Esophagus muscularis mucosa (tissue), 4 donors: ENCODE results near the gene ACAT2. TPM values are rescaled to one million over a fixed set of nuclear protein-coding genes. Genes with fewer than 3 reads are reported as not detected.

Source experiments
- DNase-seq: peaks from one replicate; pipeline ENCODE4 v3.0.0-alpha.2; 2017; ENCODE audit errors: extremely low spot score
- H3K27ac ChIP-seq, 4 donors: fragments of 200-600 bp; sonication (generic); replicated peaks in 1 of 4; 1 replicate in 3 of 4; 2 replicates in 1 of 4; pipeline ENCODE4 v1.5.1; 2016 to 2019; ENCODE audit warnings: mild to moderate bottlenecking in 1 of 4
- H3K27me3 ChIP-seq, 4 donors: fragments of 200-600 bp; sonication (generic); one replicate each; pipeline versions ENCODE4 v1.5.1 to v1.6.0; 2016 to 2019
- H3K36me3 ChIP-seq, 4 donors: fragments of 200-600 bp; sonication (generic); one replicate each; pipeline ENCODE4 v1.5.1; 2016 to 2019
- H3K4me1 ChIP-seq, 4 donors: fragments of 200-600 bp; sonication (generic); one replicate each; pipeline ENCODE4 v1.5.1; 2016 to 2019
- H3K4me3 ChIP-seq, 4 donors: fragments of 200-600 bp; sonication (generic); 1 replicate in 2 of 4; 2 replicates in 2 of 4; pipeline ENCODE4 v1.5.1; 2016 to 2019; ENCODE audit warnings: mild to moderate bottlenecking in 4 of 4, moderate library complexity in 1 of 4
- H3K9me3 ChIP-seq, 4 donors: fragments of 200-600 bp; sonication (generic); 1 replicate in 3 of 4; 2 replicates in 1 of 4; pipeline ENCODE4 v1.5.1; 2016 to 2019
- EP300 ChIP-seq: sonication (generic); formaldehyde crosslinking; IDR thresholded peaks from one replicate; pipeline ENCODE4 v1.6.1; 2017; ENCODE audit warnings: antibody characterized with exemption
- POLR2A ChIP-seq: fragments of 450-650 bp; IDR thresholded peaks from one replicate; pipeline ENCODE4 v1.6.1; 2017; ENCODE audit warnings: antibody characterized with exemption, moderate library complexity, mild to moderate bottlenecking, low read depth
- POLR2AphosphoS5 ChIP-seq, 2 donors: sonication (generic); formaldehyde crosslinking; IDR thresholded peaks; one replicate each; pipeline ENCODE4 v1.6.1; 2017; ENCODE audit warnings: antibody characterized with exemption in 2 of 2
- WGBS: methylation state at CpG from one replicate; pipeline ENCODE4 v1.1.5; 2018; 5-methylcytosine and 5-hydroxymethylcytosine counted together
- intact Hi-C: fragments of 100-400 bp; cut with DNase I; formaldehyde crosslinking; loops from one replicate; pipeline ENCODE4 v1.15.1; 2023
- total RNA-seq, 4 donors: library from RNA; depleted of rRNA; stranded (reverse); fragments of >200 nt; gene quantifications; one replicate each; pipeline versions ENCODE4 v1.1.0 to v1.2.1, GENCODE V29; 2016
- TF ChIP-seq, protein P1 (sequence below), 3 experiments: fragments of 200-600 bp in 2 of 3; fragments of 450-650 bp in 1 of 3; sonication (generic) in 2 of 3; IDR thresholded peaks; one replicate each; pipeline ENCODE4 v1.5.1; 2017 to 2019; ENCODE audit warnings: antibody characterized with exemption in 3 of 3, mild to moderate bottlenecking in 2 of 3, moderate library complexity in 1 of 3

The ACAT2 gene
- total RNA-seq, 4 donors from 2014 or later = 4.7 to 9.1 (median 6.9) TPM

DNA sequence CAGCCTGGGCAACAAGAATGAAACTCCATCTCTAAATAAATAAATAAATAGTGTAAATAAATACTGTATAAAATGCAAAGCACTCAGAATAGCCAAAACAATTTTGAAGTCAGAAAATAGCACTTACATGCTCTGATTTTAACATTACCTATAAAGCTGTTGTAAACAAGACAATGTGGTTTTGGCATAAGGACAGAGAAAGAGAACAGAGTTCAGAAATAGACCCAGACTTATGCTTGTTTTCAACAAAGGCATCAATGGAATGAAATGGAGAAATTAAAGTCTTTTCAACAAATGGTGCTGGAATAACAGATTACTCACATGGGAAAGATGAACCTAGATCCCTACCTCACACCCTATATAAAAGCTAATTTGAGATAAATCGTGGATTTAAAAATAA, 10.4 kb downstream of the ACAT2 start:
- Histone ChIP-seq H3K27me3 (no peaks in the 10 kb centered on the region), H3K27ac (no peak overlapping the region), H3K4me1 (no peaks in the 10 kb centered on the region), H3K9me3 (no peaks in the 10 kb centered on the region), H3K36me3 (peaks cover 0 to 55% (median 18%) of the 10 kb centered on the region in 4 donors), H3K4me3 (no peak overlapping the region)
- intact Hi-C loops = no loop called here
- 45% methylated on average over 1 of the region's 1 CpG for WGBS
- TF ChIP-seq POLR2AphosphoS5 (IDR thresholded peaks at IDR 0.05) (no peak), EP300 (no peak), POLR2A (no peak)
- TF ChIP-seq, protein P1, sequence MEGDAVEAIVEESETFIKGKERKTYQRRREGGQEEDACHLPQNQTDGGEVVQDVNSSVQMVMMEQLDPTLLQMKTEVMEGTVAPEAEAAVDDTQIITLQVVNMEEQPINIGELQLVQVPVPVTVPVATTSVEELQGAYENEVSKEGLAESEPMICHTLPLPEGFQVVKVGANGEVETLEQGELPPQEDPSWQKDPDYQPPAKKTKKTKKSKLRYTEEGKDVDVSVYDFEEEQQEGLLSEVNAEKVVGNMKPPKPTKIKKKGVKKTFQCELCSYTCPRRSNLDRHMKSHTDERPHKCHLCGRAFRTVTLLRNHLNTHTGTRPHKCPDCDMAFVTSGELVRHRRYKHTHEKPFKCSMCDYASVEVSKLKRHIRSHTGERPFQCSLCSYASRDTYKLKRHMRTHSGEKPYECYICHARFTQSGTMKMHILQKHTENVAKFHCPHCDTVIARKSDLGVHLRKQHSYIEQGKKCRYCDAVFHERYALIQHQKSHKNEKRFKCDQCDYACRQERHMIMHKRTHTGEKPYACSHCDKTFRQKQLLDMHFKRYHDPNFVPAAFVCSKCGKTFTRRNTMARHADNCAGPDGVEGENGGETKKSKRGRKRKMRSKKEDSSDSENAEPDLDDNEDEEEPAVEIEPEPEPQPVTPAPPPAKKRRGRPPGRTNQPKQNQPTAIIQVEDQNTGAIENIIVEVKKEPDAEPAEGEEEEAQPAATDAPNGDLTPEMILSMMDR (IDR thresholded peaks at IDR 0.05) = no peak
- no peak for DNase-seq

DNA sequence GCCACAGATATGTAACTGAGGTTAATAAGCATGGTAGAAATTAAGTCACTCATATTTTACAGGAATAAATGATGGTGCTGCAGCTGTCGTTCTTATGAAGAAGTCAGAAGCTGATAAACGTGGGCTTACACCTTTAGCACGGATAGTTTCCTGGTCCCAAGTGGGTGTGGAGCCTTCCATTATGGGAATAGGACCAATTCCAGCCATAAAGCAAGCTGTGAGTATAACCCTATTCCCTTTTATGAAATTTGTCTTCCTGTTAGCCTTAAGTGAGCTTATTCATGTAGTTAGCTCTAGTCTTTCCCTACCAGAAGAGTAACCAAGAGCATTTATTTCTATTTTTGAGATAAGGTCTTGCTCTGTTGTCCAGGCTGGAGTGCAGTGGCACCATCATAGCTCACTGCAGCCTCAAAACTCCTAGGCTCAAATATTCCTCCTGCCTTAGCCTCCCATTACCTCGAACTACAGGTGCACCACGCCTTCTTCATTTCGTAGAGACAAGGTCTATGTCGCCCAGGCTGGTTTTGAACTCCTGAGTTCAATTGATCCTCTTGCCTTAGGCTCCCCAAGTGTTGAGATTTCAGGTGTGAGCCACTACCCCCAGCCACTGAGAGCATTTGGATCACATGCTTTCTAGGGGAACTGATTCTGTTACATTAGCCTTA, 15.5 kb downstream of the ACAT2 start:
- H3K36me3 ChIP-seq = peaks cover 41 to 88% (median 57%) of the 10 kb centered on the region in 4 donors
- TF ChIP-seq POLR2AphosphoS5 (IDR thresholded peaks at IDR 0.05) (no peak), EP300 (no peak), POLR2A (no peak)
- TF ChIP-seq, protein P1 (IDR thresholded peaks at IDR 0.05) = no peak
- 79% methylated on average over 7 of the region's 7 CpGs for WGBS

DNA sequence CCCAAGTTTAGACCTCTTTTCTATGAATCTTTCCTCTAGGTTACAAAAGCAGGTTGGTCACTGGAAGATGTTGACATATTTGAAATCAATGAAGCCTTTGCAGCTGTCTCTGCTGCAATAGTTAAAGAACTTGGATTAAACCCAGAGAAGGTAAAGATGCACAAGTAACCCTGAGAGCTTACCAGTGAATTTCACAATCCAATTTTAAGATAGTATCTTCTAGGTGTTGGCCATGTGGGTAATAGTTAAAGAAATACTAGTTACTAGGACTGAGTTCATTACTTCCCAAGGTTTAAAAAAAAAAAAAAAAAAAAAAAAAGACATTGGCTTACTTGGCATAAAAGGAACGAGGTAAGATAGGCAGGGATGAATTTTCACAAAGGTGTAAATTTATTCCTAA, 16.3 kb downstream of the ACAT2 start:
- TF ChIP-seq EP300 (no peak), POLR2A (no peak), POLR2AphosphoS5 (IDR thresholded peaks at IDR 0.05) (no peak)
- TF ChIP-seq, protein P1 (IDR thresholded peaks at IDR 0.05) = no peak
- intact Hi-C loops = no loop called here
- Histone ChIP-seq H3K4me1 (peaks cover 0 to 14% (median 0%) of the 10 kb centered on the region in 4 donors), H3K36me3 (peaks cover 48 to 90% (median 65%) of the 10 kb centered on the region in 4 donors), H3K27ac (no peak overlapping the region), H3K4me3 (no peak overlapping the region), H3K9me3 (no peaks in the 10 kb centered on the region), H3K27me3 (no peaks in the 10 kb centered on the region)
- DNase-seq = no peak
- WGBS = 55% methylated on average over 1 of the region's 1 CpG

More for the DNA sequence above, 15.5 kb downstream of the ACAT2 start:
- no peak overlapping the region for H3K27ac ChIP-seq
- intact Hi-C loops = no loop called here
- peaks cover 0 to 7% (median 0%) of the 10 kb centered on the region in 4 donors for H3K4me1 ChIP-seq
- no peaks in the 10 kb centered on the region for H3K27me3 ChIP-seq
- H3K4me3 ChIP-seq = no peak overlapping the region
- H3K9me3 ChIP-seq = no peaks in the 10 kb centered on the region
- no peak for DNase-seq

GRCh38 chr6:159778542-159779103, 16.8 kb downstream of the ACAT2 start:
- H3K4me1 ChIP-seq = peaks cover 0 to 19% (median 0%) of the 10 kb centered on the region in 4 donors
- H3K4me3 ChIP-seq = no peak overlapping the region
- WGBS = 60% methylated on average over 3 of the region's 3 CpGs
- TF ChIP-seq, protein P1 (IDR thresholded peaks at IDR 0.05) = no peak
- DNase-seq = no peak
- intact Hi-C loops = no loop called here
- H3K36me3 ChIP-seq = peaks cover 48 to 92% (median 70%) of the 10 kb centered on the region in 4 donors
- no peaks in the 10 kb centered on the region for H3K27me3 ChIP-seq
- H3K9me3 ChIP-seq = no peaks in the 10 kb centered on the region
- no peak overlapping the region for H3K27ac ChIP-seq
